GM19328 (cell line): ENCODE data around the gene ROPN1B.

Experiments
- ATAC-seq: cut with Tn5 transposase; IDR thresholded peaks from one replicate; pipeline ENCODE4 v1.9.1; 2021; ENCODE audit warnings: mild to moderate bottlenecking, moderate library complexity; ENCODE audit not compliant: unreplicated experiment

ROPN1B gene

DNA sequence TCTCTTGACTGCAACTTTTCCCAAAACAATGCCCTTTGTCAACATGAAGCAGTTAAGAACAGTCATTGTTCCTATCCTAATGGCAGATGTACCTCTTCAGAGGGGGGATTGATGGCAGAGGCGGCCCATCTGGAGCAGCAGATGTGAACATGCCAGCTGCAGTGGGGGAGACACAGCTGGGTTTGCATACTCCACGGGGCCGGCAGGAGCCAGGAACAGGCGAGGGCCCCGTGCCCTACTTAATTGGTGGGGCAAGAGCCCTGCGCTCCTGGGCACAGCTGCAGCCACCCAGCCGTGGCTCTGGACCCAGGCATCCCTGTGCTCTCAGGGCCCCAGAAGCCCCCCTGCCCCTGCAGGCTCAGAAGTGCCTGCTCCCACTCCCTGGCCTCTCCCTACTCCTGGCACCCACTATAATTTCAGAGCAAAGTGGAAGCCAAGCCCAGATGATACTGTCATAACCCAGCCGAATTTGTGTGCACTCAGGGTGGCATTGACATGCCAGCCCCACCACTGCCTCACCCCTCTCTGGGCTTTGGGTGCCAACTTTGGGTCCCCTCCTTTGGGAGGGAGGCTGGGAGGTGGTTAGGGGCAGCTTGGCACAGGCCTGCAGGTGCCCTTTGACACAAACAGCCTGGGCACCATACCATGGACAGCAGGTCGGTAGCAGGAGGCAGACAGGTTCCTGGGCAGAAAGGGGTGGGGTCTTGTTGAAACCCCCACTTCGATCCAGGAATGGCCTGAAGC is 34.6 kb downstream of the ROPN1B start:
- no peak for ATAC-seq

DNA sequence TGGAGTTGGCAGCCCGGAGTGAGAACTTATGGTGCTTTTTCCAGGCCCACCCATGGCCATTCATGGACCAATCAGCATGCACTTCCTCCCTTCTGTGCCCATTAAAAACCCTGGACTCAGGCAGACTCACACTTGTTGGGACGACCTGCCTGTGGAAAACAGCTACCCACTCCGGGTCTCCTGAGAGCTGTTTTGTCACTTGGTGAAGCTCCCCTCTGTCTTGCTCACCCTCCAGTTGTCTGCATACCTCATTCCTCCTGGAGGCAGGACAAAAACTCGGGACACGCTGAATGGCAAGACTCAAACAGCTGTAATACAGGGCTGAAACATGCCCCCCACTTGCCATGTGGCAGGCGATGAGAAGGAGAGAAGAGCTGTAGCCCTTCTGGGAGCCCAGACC is 35.2 kb downstream of the ROPN1B start:
- no peak for ATAC-seq

DNA sequence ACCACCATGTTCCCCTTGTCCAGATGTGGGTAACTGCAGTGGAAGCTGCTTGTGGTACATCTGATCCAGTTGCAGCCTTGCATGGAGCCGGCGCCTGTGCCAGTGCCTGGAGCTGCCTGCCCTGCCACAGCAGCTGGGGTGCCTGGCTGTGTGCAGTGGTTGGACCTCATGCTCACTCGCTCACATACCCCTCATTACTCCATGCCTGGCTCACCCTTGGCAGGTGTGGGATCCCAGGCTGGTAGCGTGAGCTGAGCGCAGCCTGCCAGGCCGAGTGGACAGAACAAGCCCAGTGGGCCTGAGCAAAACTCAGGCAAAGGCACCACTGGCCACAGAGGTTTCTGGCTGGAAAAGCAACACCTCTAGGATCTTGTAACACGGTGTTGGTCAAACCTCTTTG is 35.7 kb downstream of the ROPN1B start:
- no peak for ATAC-seq

DNA sequence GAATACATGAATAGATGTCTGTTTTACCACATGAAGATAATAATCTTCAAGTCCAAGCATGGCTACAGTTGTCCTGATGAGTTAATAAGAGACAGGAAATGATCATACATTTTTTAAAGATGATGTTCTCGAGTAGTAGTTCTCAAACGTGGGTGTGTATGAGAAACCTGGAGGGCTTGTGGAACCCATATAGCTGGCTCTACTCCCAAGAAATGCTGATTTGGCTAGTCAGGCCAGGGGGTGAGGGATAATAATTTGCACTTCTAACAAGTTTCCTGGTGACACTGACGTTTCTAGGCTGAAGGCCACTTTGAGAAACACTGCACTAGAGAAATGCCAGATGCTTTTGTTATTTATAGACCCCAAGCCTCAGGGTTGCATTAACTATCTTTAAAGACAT is 37.0 kb downstream of the ROPN1B start:
- no peak for ATAC-seq

DNA sequence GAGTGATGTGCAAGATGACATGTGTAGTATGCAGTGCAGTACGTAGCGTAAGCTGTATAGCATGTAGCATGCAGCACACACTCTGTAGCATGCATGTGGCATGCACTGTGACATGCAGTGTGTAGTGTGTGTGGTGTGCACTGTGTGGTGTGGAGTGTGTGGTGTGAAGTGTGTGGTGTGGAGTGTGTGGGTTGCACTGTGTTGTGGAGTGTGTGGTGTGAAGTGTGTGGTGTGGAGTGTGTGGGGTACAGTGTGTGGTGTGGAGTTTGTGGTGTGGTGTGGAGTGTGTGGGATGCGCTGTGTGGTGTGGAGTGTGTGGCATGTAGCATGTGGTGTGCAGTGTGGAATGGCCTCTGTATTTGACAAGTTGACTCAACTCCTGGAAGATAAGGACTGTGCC is 39.2 kb downstream of the ROPN1B start:
- no peak for ATAC-seq

DNA sequence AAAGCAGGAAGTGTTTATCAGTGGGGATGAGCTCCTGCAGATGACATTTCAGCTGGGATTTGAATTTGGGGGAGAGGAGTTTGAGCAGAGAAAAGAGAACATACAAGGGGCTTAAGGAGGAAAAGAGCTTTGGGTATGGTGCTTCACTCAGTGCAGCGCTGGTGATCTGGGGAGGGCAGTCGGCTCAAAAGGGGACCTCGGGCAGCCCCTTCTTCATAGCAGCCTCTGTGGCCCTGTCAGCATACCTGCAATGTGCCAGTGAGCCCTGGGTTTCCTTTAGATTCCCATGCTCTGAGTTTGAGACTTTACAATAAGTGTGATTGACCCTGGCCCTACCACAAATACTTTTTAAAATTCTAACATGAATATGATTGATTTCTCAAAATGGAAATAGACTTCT is 40.2 kb downstream of the ROPN1B start:
- no peak for ATAC-seq

DNA sequence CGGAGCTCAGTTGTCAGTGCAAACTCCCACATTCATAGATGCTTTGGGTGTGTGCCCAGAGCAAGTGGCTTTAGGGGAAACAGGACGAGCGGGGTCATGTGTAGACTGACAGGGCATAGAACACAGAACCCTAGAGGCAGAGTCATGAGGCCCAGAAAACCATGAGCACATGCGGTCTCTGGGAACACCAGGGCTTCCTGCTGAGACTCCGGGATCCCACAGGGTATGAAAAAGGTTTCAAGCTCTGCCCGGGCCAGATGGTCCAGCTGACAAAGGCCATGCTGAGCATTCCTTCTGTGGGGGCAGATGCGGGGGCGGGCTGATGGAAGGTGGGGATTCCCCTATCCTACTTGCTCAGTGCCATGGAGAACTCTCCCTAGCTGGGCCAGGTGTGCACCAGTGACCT is 44.8 kb downstream of the ROPN1B start:
- ATAC-seq = no peak

DNA sequence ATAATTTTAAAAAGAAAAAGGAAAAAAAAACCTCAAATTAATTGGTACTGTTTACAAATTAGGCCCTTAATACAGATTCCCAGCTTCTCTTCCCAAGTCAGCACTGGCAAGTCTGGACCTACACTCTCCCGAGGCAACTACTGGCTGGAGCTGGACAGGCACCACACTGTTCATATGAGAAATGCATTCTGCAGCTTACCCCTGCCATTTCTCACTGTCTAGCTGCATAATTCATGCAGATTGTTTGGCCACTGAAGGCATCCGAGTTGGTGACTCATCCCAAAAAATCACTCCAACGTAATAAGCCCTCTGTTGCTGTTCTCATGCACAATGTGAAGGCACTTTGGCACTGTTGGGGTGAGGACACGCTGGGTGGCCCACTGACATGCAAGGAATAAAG is 45.3 kb downstream of the ROPN1B start:
- ATAC-seq = no peak

DNA sequence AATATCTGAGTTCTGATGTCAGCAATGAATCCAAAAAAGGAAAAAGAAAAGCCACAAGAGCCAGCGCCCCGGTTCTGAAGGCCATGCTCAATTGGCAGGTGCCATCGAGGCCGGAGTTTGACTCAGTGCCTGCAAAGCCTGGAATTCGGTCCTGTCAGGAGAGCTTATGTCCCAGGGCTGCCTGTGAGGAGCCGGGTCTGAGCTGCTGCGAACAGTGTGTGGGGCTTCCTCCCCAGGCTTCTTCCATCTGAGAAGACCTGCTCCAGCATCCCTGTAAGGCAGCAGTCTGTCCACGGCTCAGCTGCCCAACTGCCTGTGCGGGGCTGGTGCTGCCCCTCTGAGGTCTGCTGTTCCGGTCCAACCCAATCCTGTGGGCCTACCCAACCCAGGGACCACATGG is 46.1 kb downstream of the ROPN1B start:
- no peak for ATAC-seq

DNA sequence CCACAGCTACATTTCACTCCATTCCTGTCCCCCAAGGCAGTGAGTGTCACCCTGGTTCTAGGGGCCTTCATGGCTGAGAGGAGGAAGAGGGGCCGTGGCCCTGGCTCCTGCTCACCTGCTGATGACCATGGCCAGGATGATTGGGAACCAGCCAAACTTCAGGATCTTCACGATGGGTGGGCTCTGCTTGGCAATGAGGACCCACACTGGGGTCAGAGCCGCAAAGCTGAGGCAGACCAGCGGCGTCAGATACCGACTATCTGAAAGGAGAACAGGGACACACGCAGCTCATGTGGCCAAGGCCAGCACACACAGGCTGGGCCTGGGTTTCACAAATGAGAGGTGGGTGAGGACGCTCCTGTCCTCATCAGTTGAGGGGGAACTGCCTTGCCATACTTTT is 47.6 kb downstream of the ROPN1B start:
- ATAC-seq = no peak

DNA sequence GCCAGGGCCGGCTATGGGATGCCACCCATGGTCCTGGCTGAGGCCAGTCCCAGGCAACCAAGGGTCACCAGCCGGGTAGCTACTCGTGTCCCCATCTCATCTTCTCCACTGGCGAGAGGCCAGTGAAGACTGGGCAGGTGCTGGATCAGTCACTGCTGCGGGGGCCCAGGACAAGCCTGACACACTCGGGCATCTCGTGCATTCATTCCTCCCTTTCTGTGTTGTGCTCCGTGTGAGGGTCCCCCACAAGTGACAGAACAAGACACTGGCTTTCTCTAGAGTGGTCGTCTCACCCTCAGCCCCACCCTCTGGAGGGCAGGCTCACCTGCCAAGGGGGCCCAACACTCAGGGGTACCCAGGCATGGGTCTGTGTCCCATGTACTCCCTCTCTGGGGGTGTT is 48.4 kb downstream of the ROPN1B start:
- no peak for ATAC-seq

DNA sequence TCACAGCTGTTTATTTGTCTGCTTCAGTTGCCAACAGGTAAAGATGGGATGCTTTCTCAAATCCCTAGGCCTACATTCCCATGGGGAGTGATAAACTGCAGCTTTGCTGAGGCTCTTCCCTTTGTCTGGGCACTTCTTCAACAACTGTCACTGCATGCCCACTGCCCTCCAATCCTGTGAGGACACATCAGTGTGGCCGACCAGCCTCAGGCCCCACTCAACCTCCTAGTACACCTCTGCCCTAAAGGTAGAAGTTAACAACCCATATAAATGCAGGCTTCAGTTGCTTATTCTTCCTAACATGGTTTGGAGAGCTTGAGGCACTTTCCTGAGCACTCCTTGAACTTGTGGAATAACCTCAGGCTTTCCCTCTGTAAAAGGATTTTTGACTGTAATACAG is 49.6 kb downstream of the ROPN1B start:
- no peak for ATAC-seq

DNA sequence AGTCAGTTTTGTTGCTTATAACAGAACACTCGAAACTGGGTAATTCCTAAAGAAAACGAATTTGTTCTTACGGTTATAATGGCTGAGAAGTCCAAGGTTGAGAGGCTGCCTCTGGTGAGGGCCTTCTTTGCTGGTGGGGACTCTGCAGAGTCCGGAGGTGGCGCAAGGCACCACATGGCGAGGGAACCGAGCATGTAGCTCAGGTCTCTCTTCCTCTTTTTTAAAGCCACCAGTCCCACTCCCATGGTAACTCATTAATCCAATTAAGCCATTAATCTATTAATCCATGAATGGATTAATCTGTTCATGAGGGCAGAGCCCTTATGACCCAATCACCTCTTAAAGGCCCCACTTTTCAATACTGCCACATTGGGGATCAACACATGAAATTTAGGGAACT is 50.0 kb downstream of the ROPN1B start:
- no peak for ATAC-seq

DNA sequence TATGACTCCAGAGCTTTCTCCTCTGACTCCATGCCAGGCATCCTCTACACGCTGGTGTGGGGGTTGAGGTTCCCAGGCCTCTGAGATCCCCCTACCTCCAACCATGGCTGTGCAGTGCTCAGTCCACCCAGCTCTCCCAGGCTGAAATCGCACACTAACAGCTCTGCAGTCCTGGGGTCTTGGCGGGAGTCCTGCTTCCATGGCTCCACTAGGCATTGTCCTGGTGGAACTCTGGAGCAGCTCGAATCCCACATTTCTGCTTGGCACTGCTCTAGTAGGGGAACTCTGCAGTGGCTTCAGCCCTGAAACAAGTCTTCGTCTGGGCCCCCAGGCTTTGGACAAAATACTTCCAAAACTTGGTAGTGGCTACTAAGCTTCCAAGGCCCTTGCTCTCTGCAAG is 50.7 kb downstream of the ROPN1B start:
- no peak for ATAC-seq

DNA sequence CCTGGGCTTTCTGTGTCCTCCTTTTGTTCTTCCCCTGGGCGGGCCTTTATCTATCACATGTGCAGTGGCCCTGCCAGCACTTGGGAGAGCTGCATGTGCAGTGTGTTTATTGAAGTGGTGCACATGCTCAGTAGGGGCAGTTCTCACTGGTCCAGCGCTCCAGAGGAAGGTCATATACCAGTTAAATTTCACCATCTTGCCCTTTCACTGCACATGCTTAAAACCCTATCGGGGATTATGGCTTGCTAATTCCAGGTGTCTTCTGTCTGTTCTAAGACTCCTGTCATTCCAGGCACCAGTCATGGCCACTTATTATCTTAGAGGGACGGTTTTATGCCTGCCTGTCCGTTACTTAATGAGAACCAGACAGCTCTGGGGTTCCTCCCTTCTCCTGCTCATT is 52.2 kb downstream of the ROPN1B start:
- no peak for ATAC-seq

DNA sequence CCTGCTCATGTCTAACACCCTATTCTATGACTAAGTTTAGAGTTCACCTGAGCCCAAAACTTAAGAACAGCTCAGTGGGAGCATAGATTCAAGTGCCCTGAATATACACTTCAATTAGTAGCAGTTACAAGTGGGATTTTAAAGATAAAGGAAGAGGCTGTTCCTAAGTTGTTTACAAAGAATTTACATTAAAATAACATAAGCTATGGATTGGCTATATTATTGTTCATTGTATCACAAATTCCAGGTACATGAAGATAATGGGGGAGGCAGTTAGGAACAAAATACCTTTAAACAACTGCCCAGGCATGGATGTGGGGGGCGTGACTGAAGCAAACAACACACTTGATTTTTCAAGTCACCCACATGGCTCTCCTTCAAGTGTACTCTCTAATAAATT is 52.7 kb downstream of the ROPN1B start:
- ATAC-seq = no peak

DNA sequence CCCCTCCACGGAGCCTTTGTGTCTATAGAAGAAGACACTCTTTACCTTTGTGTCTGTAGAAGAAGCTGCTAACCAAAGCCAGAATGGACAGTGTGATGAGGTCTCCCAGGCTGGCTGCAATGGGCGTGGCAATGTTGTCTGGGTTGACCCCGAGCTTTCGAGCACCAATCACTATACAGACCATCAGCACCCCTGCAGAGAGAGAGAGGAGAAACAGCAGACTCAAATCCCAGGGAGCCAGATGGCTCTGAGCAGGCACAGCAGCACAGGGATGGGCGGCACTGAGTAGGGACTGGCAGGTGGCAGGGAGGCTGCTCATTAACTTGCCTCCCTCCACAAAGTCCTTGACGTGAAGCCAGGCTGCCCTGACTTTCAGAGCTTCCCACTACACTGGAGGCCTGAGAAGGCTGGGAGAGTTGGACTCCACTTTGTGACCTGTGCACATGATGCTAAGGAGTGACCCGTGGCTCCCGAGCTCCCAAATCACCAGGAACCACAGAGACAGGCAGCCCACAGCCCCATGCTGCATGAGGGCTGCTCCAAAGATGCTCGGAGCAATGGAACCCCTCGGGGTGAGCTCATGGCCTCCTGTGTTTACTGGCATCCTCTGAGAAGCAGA is 53.9 kb downstream of the ROPN1B start:
- no peak for ATAC-seq

DNA sequence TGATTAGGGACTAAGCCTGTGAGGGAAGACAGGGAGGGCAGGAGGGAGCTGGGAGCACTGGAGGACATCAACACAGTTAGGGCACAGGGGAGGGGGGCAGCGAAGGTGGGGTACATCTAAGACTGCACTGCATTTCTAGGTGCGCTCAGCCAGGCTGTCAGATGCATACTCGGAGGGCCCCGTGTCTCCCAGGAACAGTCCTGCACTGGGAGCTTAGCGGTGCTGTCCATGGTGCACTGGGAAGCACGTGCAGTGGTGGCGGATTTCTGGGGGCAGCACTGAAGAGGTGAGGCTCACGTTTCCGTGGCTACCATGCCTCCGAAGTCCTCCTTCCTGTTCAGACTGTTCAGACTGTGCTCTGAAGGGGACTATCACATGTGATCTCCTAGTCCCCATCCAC is 54.4 kb downstream of the ROPN1B start:
- ATAC-seq = no peak

DNA sequence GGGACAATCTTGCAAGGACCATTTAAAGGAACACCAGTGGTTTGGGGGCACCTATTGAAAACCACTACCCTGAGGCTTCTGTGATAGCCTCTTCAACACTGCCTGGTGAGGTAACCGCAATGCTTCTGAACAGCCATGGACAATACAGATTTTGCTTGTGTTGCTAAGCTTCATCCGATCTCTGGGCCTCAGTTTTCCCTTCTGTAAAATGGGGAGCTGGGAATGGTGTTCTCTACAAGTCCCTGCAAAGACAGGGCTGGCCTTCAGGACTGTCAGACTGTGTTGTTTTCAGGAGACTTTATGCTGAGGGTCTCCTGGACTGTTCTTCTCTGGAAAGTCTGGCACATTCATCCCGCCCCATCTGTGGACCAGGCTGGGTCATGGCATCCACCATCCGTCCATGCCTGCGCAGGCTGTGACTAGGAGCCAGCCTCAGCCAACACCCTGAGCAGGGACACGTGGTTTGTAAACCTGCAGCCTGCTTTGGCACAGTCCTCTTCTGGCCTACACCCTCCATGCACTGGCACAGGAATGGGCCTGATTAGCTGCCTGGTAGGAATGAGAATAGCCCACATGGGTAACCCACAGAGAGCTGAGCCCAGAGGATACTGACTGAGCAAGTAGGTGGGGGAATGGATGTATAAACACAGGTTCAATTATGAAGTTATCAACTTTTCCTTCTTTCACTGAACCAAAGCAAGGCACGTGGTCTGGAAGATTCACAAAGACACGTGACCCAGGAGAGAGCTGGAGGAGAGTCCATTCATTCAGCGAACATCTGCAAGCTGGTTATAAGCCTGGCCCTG is 55.3 kb downstream of the ROPN1B start:
- no peak for ATAC-seq

DNA sequence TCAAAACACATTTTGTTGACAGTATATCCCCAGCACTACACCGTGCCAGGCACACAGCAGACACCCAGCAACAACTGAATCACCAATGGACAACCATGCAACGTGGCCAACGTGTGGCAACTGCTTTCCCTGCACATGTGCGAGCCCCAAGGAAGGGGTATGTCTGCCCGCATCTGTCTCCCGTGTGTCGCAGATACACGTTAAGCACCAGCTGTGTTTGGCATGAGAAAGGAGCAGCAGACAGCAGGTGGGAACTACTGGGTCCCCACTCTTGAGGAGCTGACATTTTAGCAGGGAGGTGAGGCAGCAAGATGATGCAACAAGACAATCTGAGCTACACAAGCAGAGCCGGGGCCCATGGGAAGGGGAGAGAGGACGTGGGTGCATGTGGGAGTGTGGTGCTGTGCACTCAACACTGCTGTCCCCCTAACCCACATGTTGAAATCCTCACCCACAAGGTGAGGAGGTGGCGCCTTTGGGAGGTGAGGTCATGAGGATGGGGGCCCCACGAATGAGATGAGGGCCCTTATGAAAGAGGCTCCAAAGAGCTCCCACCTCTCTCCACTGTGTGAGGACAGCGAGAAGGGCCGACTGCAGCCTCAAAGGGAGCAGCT is 56.2 kb downstream of the ROPN1B start:
- ATAC-seq = no peak

DNA sequence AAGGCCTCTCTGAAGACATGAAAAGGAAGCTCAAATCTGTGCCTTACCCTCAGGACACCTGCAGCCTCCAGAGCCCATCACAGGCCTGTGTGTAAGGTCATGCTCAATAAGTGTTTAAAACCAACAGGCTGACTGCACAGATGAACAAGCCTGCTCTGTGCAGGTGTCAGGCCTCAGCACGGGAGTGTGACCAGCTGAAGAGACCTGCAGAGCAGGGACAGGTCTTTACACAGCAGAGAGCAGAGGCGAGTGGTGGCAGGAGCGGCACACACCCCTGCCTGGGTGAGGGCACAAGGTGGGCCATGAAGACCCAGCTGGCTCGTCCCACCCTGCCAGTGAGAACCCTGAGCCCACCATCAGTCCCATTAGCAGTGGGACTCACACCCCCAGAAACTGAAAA is 56.9 kb downstream of the ROPN1B start:
- ATAC-seq = no peak

DNA sequence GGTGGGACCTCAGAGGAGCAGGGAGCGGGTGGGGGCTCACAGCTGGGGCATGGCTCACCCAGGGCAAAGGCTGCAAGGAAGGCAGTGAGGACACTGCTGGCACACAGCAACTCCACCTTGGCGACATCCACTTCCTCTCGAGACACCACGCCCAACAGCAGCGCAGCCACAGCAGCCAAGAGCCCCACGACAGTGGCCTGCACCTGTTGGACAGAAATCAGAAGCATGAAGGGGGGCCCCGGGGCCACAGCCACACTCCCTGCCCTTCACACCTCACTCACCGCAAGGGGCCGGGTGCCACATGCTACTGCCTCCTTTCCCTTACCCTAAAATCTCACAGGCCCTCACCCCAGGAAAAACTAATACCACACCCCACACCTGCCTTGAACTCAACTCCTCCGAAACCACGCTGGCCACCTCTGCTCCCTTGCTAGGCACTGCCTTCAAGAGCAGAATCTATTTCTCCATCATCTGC is 57.3 kb downstream of the ROPN1B start:
- ATAC-seq = no peak
